ENCODE results near the gene MPO. TPM values are rescaled to one million over a fixed set of nuclear protein-coding genes. Genes with fewer than 3 reads are reported as not detected.

MPO gene
- total RNA-seq, 1 donor from 2014 or later = 0.05 TPM

DNA sequence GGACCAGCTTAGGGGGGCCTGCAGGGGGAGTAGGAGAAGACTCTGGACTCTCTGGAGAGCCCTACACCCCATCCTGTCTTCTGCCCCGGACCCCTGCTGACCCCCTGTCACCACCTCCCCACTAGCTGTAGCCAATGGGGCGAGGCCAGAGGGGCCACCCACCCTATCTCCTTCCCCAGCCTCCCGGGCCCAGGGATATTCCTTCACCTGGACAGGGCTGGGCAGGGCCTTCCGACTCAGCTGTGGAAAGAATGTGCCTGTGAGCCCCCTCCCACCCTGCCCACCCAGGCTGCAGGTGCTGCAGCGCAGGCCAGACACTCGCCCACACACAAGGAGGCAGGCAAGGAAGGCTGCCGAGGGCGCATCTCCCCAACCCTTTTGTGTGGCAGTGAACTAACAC lies 24.9 kb upstream of the MPO start:
- TF ChIP-seq, protein P1, sequence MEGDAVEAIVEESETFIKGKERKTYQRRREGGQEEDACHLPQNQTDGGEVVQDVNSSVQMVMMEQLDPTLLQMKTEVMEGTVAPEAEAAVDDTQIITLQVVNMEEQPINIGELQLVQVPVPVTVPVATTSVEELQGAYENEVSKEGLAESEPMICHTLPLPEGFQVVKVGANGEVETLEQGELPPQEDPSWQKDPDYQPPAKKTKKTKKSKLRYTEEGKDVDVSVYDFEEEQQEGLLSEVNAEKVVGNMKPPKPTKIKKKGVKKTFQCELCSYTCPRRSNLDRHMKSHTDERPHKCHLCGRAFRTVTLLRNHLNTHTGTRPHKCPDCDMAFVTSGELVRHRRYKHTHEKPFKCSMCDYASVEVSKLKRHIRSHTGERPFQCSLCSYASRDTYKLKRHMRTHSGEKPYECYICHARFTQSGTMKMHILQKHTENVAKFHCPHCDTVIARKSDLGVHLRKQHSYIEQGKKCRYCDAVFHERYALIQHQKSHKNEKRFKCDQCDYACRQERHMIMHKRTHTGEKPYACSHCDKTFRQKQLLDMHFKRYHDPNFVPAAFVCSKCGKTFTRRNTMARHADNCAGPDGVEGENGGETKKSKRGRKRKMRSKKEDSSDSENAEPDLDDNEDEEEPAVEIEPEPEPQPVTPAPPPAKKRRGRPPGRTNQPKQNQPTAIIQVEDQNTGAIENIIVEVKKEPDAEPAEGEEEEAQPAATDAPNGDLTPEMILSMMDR (IDR thresholded peaks at IDR 0.05; ENCODE audit: borderline replicate concordance) = no peak
- H3K4me1 ChIP-seq = no peaks in the 10 kb centered on the region
- intact Hi-C loops (cut with micrococcal nuclease) = loop anchor here (10.0 kb wide), 1 partner anchor 139 kb away; no protein-coding TSS in a partner anchor

DNA sequence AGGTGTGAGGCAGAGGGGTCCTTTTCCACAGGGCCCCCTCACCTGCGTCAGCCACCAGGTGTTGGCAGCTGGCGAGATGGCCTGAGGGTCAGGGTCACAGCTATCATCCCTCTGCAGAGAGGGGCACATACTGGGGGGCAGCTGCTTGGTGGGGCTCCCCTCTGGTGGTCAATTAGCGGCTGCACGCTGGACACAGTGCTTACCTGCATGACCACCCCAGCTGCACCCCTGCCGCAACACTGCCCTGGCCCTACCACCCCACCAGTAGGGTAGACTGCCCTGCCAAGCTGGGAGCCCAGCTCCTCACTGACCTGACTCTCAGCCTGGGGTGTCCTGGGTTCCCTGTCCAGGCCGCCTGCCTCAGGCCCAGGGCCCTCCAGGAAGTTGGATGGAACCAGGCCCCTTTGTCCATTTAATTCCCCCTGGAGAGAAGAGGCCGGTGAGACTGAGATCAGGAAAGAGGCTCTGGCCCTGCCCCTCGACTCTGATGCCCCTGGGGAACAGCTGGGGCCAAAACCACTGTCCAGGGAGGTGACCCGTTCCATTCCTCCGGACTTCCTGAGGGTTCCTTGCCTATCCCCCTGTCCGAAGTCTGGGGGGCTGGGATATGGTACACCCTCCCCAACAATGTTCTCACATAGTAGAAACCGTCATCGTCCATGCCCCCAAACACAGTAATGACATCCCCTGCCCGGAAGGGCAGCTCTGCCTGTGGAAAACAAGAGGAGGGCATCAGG lies 24.2 kb upstream of the MPO start:
- intact Hi-C loops (cut with micrococcal nuclease) = loop anchor here (10.0 kb wide), 1 partner anchor 140 kb away; no protein-coding TSS in a partner anchor
- DNase-seq = no peak
- H3K27me3 ChIP-seq (ENCODE audit: low read depth) = peaks cover 26% of the 10 kb centered on the region
- no peak overlapping the region for H3K27ac ChIP-seq (replicated peaks)
- H3K36me3 ChIP-seq = no peaks in the 10 kb centered on the region
- H3K9me3 ChIP-seq (replicated peaks) = no peaks in the 10 kb centered on the region
- TF ChIP-seq, protein P1 (IDR thresholded peaks at IDR 0.05; ENCODE audit: borderline replicate concordance) = no peak
- no peak overlapping the region for H3K4me3 ChIP-seq
- no peaks in the 10 kb centered on the region for H3K4me1 ChIP-seq

More for the DNA sequence above, 24.9 kb upstream of the MPO start:
- Histone ChIP-seq H3K9me3 (replicated peaks) (no peaks in the 10 kb centered on the region), H3K27ac (replicated peaks) (no peak overlapping the region), H3K4me3 (no peak overlapping the region), H3K27me3 (ENCODE audit: low read depth) (peaks cover 26% of the 10 kb centered on the region), H3K36me3 (no peaks in the 10 kb centered on the region)
- DNase-seq = no peak

DNA sequence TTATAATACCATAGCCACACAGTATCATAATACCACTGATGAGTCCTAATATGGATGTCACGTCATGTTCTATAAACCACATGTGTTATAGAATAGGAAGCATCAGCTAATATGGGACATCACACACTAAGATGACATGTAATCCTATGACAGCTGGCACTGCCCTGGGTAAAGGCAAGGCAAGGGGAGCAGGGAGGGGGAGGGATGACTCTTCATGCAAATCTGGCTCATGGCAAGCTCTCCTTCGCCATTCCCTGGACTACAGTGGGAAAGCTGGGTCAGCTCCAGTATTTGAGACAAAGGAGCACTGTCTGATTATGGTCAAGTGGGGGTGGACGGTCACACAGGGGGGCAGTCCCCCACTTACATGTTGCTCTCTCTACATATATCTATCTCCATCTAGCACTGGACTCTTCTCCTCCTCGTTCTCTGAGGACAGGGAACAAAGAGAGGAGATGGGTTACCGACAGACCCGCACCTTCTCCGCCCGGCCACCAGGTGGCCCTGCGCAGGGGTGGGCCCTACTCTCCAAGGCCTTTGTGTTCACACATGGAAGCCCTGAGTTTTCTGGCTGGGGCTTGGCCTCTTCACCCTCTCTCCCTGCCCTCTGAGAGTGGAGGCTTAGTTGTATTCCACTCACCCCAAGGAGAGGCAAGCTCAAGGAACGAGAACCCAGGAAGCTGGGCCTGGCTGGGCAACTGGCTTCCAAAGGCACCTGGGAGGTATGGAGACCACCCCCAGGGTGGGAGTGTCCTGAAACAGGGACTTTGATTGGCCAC lies 23.4 kb upstream of the MPO start:
- peaks cover 26% of the 10 kb centered on the region for H3K27me3 ChIP-seq (ENCODE audit: low read depth)
- peak; percentile 40 for DNase-seq
- no peak overlapping the region for H3K27ac ChIP-seq (replicated peaks)
- no peaks in the 10 kb centered on the region for H3K36me3 ChIP-seq
- intact Hi-C loops (cut with micrococcal nuclease) = loop anchor here (10.0 kb wide), 1 partner anchor 141 kb away; no protein-coding TSS in a partner anchor
- no peak overlapping the region for H3K4me3 ChIP-seq
- no peaks in the 10 kb centered on the region for H3K9me3 ChIP-seq (replicated peaks)
- TF ChIP-seq, protein P1 (IDR thresholded peaks at IDR 0.05; ENCODE audit: borderline replicate concordance) = peak; percentile 70
- no peaks in the 10 kb centered on the region for H3K4me1 ChIP-seq

DNA sequence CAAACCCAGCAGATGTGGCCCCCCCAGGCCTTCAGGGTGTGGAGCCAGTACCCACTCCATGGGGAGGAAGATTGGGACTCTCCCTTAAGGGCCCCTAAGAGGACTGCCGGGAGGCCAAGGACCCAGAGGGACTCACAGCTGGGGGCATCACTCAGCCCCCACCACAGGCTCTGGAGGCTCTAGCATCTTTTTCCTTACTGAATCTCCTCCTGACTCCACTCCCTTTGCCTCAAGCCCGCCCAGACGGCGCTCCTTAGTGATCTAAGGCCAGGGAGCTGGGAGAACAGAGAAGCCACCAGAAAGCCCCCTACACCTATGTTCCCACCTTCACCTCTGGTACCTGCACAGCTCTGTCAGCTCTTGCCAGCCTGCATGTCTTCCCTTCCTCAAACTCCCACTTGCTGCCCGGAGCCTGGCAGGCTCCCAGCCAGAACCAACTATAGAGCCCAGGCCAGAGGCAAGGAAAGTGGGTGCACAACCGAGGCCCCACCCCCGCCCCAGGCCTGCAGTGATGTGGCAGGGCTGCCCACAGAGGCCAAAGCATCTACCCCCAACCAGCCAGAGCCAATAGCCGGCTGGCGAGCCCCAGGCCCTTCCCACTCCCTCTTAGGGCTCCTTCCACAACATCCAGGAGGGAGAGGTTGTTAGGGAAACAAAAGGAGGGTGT lies 22.3 kb upstream of the MPO start:
- Histone ChIP-seq H3K9me3 (replicated peaks) (peaks cover 10% of the 10 kb centered on the region), H3K4me1 (no peaks in the 10 kb centered on the region), H3K27me3 (ENCODE audit: low read depth) (peaks cover 26% of the 10 kb centered on the region), H3K36me3 (no peaks in the 10 kb centered on the region), H3K4me3 (no peak overlapping the region), H3K27ac (replicated peaks) (no peak overlapping the region)
- TF ChIP-seq, protein P1 (IDR thresholded peaks at IDR 0.05; ENCODE audit: borderline replicate concordance) = no peak
- no peak for DNase-seq
- intact Hi-C loops (cut with micrococcal nuclease) = loop anchor here (10.0 kb wide), 1 partner anchor 142 kb away; no protein-coding TSS in a partner anchor
